K562 (cell line): Measurements from ENCODE around the gene DCAF4. TPM values are rescaled to one million over a fixed set of nuclear protein-coding genes. Genes with fewer than 3 reads are reported as not detected.

Experiments used
- ATAC-seq: fragments of 200-7000 bp; cut with Tn5 transposase; 3 replicates; pipeline ENCODE4 v1.9.1; 2020; ENCODE audit warnings: moderate library complexity
- BruUV-seq: library from RNA; stranded (reverse); fragments of 400-500 nt; replicated peaks from 2 replicates; lab custom pipeline; 2021; lab: Mats Ljungman, UMichigan
- CTCF ChIA-PET: fragments of 300-600 bp; formaldehyde crosslinking; extraction: SDS; loops from one replicate; lab custom pipeline; 2021; ENCODE audit warnings: low intra/inter-chr PET ratio; lab: Yijun Ruan, JAX
- POLR2A ChIA-PET: fragments of 300-600, 350-650 bp; sonication (Branson Sonifier 250); formaldehyde crosslinking; extraction: SDS; loops from one replicate; lab custom pipeline; 2021; ENCODE audit warnings: antibody characterized with exemption, inconsistent platforms; lab: Yijun Ruan, JAX
- DNase-seq, 4 experiments: peaks; one replicate each; pipeline versions ENCODE4 v3.0.0 to v3.0.0-alpha.2; 2011 to 2018; ENCODE audit warnings: low spot score in 3 of 4, mixed read lengths in 3 of 4; ENCODE audit errors: extremely low read depth in 1 of 4
- FAIRE-seq: peaks from 2 replicates; lab custom pipeline; 2011; peaks lifted over from hg19 to GRCh38; lab: Jason Lieb, UNC
- H2AFZ ChIP-seq: 2 replicates; pipeline ENCODE4 v1.6.0; 2011; ENCODE audit warnings: low read depth, low read length, control low read depth, inconsistent platforms
- H3K27ac ChIP-seq: fragments of 200-600 bp; 3 replicates; pipeline ENCODE4 v1.8.0; 2011; ENCODE audit warnings: low read depth, mild to moderate bottlenecking, control low read depth, inconsistent platforms, low read length, moderate library complexity, mixed read lengths; ENCODE audit errors: extremely low read depth
- H3K27me3 ChIP-seq, 2 experiments: fragments of 300-600 bp in 1 of 2; 2 replicates in 1 of 2; 3 replicates in 1 of 2; pipeline versions ENCODE4 v1.6.0 to v1.8.0; 2011; ENCODE audit warnings: inconsistent platforms in 2 of 2, low read length in 2 of 2, mild to moderate bottlenecking in 1 of 2, mixed read lengths in 1 of 2, moderate library complexity in 1 of 2; ENCODE audit not compliant: control insufficient read depth in 2 of 2, insufficient read depth in 2 of 2
- H3K36me3 ChIP-seq: fragments of 300-600 bp; 3 replicates; pipeline ENCODE4 v1.8.0; 2011; ENCODE audit warnings: mild to moderate bottlenecking, low read length, inconsistent platforms; ENCODE audit not compliant: control insufficient read depth, insufficient read depth
- H3K4me1 ChIP-seq, 2 experiments: fragments of 200-600 bp in 1 of 2; replicated peaks in 1 of 2; 2 replicates in 1 of 2; 3 replicates in 1 of 2; pipeline versions ENCODE4 v1.5.1 to v1.8.0; 2011; ENCODE audit warnings: inconsistent platforms in 2 of 2, low read length in 2 of 2, mild to moderate bottlenecking in 1 of 2, mixed read lengths in 1 of 2, moderate library complexity in 1 of 2; ENCODE audit not compliant: control insufficient read depth in 2 of 2, insufficient read depth in 2 of 2
- H3K4me2 ChIP-seq: 2 replicates; pipeline ENCODE4 v1.6.1; 2011; ENCODE audit warnings: low read length, control low read depth, inconsistent platforms, mixed read lengths; ENCODE audit not compliant: insufficient read depth
- H3K4me3 ChIP-seq: fragments of 200-600 bp; sonication (generic), shearing (Covaris generic); 2 replicates; pipeline ENCODE4 v1.5.1; 2016; ENCODE audit warnings: control low read depth, inconsistent platforms
- H3K79me2 ChIP-seq: fragments of 200-600 bp; 3 replicates; pipeline ENCODE4 v1.8.0; 2011; ENCODE audit warnings: low read length, inconsistent platforms; ENCODE audit not compliant: control insufficient read depth, insufficient read depth
- H3K9ac ChIP-seq, 2 experiments: 2 replicates each; pipeline versions ENCODE4 v1.6.0 to v1.6.1; 2011; ENCODE audit warnings: low read depth in 2 of 2, low read length in 2 of 2, control low read depth in 1 of 2, inconsistent platforms in 1 of 2, mild to moderate bottlenecking in 1 of 2, mixed read lengths in 1 of 2; ENCODE audit not compliant: insufficient read depth in 1 of 2
- H3K9me1 ChIP-seq: one replicate; pipeline ENCODE4 v1.6.0; 2011; ENCODE audit warnings: inconsistent platforms, mild to moderate bottlenecking, low read length, moderate library complexity; ENCODE audit not compliant: control insufficient read depth, insufficient read depth
- H3K9me3 ChIP-seq: replicated peaks from 2 replicates; pipeline ENCODE4 v1.5.1; 2011; ENCODE audit warnings: low read depth, low read length, inconsistent platforms; ENCODE audit not compliant: control insufficient read depth, insufficient read depth
- H4K20me1 ChIP-seq: replicated peaks from 2 replicates; pipeline ENCODE4 v1.6.1; 2011; ENCODE audit warnings: low read length, inconsistent platforms, mixed read lengths; ENCODE audit not compliant: control insufficient read depth, insufficient read depth
- CBX1 ChIP-seq: sonication (generic); IDR thresholded peaks from 2 replicates; pipeline ENCODE4 v1.6.1; 2016; ENCODE audit warnings: antibody characterized with exemption, low read depth, mild to moderate bottlenecking
- NFIC ChIP-seq: fragments of 450-650 bp; IDR thresholded peaks from 2 replicates; pipeline ENCODE4 v1.6.1; 2017; ENCODE audit warnings: mild to moderate bottlenecking, inconsistent platforms
- PREB ChIP-seq: sonication (generic); formaldehyde crosslinking; IDR thresholded peaks from 2 replicates; pipeline ENCODE4 v1.8.1; 2023; ENCODE audit warnings: mild to moderate bottlenecking, missing genetic modification reagents
- RNF2 ChIP-seq: sonication (generic); IDR thresholded peaks from 2 replicates; pipeline ENCODE4 v1.6.1; 2016
- ZBTB7A ChIP-seq: IDR thresholded peaks from 2 replicates; pipeline ENCODE4 v1.6.1; 2011; ENCODE audit warnings: low read depth, mild to moderate bottlenecking, low read length, moderate library complexity, borderline replicate concordance; ENCODE audit not compliant: control insufficient read depth
- ZNF696 ChIP-seq: fragments of 250-450 bp; sonication (Bioruptor Pico); conservative IDR thresholded peaks from 2 replicates; pipeline ENCODE4 v1.4.0; 2020; ENCODE audit warnings: mild to moderate bottlenecking, moderate library complexity
- WGBS: fragments of 100-300 bp; shearing (Covaris generic); methylation state at CpG from one replicate; pipeline ENCODE4 v1.1.6; 2016; ENCODE audit warnings: low coverage, mixed read lengths; ENCODE audit not compliant: insufficient coverage; ENCODE audit errors: missing lambda C conversion rate; 5-methylcytosine and 5-hydroxymethylcytosine counted together
- in situ Hi-C: fragments of 300-500 bp; cut with MboI; formaldehyde crosslinking; loops from 4 replicates; pipeline ENCODE4 v1.15.0; 2018; ENCODE audit warnings: inconsistent platforms, mixed read lengths
- intact Hi-C: fragments of 100-400 bp; cut with micrococcal nuclease; formaldehyde crosslinking; loops from 2 replicates; pipeline ENCODE4 v1.14.2; 2022
- polyA plus RNA-seq, 8 experiments: library from polyadenylated mRNA; depleted of rRNA in 4 of 8; stranded (reverse) in 5 of 8; unstranded in 3 of 8; fragments of >200 nt; fragmentation: Nextera tagmentation in 2 of 8; fragmentation: Illumina TruSeq in 1 of 8; extraction: Ambion mirVana in 2 of 8; extraction: Trizol in 1 of 8; gene quantifications; 2 replicates each; pipeline versions ENCODE4 v1.2.1 to v1.2.3, GENCODE V29; 2011 to 2014; ENCODE audit warnings: inconsistent platforms in 1 of 8, missing spikeins in 1 of 8
- total RNA-seq, 7 experiments: library from RNA; depleted of rRNA in 6 of 7; stranded (reverse); fragments of >200 nt in 6 of 7; fragmentation: Illumina TruSeq in 2 of 7; extraction: Trizol in 2 of 7; gene quantifications; 2 replicates each; pipeline versions ENCODE4 v1.2.1 to v1.2.3, GENCODE V29; 2011 to 2021; ENCODE audit warnings: low replicate concordance in 1 of 7

Gene DCAF4
- total and polyA plus RNA-seq, 9 of the 15 experiments (the other 6 are each of a cell fraction or from before 2014, with no cell fraction given) = 2.7 to 49.2 (median 22.9) TPM

DNA sequence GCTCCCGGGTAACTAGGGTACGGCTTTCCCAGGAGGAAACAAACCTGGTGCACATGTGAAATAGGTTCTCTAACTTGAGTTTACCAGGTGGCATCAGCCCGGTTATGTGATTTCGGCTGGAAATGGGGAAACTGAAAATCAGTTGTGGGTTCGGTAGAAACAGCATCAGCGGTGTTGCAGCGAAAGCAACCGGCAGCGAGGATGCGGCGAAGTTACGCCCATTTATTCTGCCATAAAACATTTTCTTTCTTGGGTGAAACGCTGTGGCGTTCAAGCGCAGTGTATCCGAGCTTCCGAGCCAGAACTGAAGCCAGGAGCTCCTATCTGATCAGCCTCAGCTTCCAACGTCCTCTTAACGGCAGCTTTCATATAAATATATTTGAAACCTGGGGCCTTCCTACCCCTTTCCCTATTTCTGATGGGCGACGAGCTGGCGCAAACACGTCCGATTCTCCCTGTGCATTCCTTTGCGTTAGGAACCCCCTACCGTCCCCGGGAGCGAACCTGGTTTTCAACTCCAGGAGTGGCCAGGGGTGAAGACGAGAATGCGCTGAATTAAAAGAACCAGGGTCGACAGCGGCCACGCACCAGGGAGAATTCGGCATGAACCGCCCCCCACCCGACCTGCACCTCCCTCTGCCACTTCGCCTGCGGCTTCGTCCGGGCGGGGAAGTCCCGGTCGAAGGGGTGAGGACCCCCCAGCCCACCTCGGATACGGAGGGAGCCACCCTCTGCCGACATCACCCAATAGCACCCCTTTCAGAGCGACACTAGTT is 34.0 kb upstream of the DCAF4 start:
- ChIA-PET POLR2A (no interaction called here), CTCF (no interaction called here)
- H3K36me3 ChIP-seq = no peaks in the 10 kb centered on the region
- 0 out of 2 replicates have a peak, but pooled peaks have one; percentile 2 for TF ChIP-seq RNF2
- TF ChIP-seq NFIC = no peak
- TF ChIP-seq ZNF696 (CRISPR knock-in tag) = no peak
- TF ChIP-seq ZBTB7A = peak; percentile 42; the same call in 1 of the 2 replicates
- TF ChIP-seq PREB (CRISPR knock-in tag) = no peak
- TF ChIP-seq CBX1 = no peak
- no peaks in the 10 kb centered on the region for H3K79me2 ChIP-seq
- H3K27me3 ChIP-seq = peaks cover 0 to 9% of the 10 kb centered on the region in 2 experiments; a peak in 3 of 5 replicates
- WGBS = 18% methylated on average over 40 of the region's 47 CpGs
- no TSS peak for BruUV-seq
- FAIRE-seq (no peak), DNase-seq (peak in 1 of 4 experiments; percentile 17), ATAC-seq (no peak)
- no peaks in the 10 kb centered on the region for H3K9me1 ChIP-seq
- no peak overlapping the region for H3K27ac ChIP-seq
- H3K4me3 ChIP-seq = peak overlapping the region; percentile 52
- intact Hi-C loops = loop anchor here (5.0 kb wide), 1 partner anchor 65 kb away; no protein-coding TSS in a partner anchor
- in situ Hi-C loops = no loop called here
- peaks cover 6 to 18% of the 10 kb centered on the region in 2 experiments; a peak in 4 of 5 replicates for H3K4me1 ChIP-seq
- H2AFZ ChIP-seq = peak overlapping the region; percentile 72
- peak overlapping the region; percentile 82 for H3K4me2 ChIP-seq
- peak overlapping the region; percentile 37 to 87; a peak in 2 of 4 replicates for H3K9ac ChIP-seq
- no peaks in the 10 kb centered on the region for H4K20me1 ChIP-seq
- H3K9me3 ChIP-seq = no peaks in the 10 kb centered on the region
